HG03460 (cell line): ENCODE data around the gene RAP1B.

Source experiments
- ATAC-seq: cut with Tn5 transposase; IDR thresholded peaks from one replicate; pipeline ENCODE4 v1.9.1; 2021; ENCODE audit not compliant: unreplicated experiment

Gene RAP1B

GRCh38 chr12:68610370-68611093 is at the start of gene RAP1B:
RAP1B (plus strand) TSS chr12:68610899; CDS start chr12:68648725, 37,826 bp downstream.
- peak; percentile 82 for ATAC-seq

- no peak for ATAC-seq
Observed at GRCh38 chr12:68561830-68562229, 48.9 kb upstream of the RAP1B start.

DNA sequence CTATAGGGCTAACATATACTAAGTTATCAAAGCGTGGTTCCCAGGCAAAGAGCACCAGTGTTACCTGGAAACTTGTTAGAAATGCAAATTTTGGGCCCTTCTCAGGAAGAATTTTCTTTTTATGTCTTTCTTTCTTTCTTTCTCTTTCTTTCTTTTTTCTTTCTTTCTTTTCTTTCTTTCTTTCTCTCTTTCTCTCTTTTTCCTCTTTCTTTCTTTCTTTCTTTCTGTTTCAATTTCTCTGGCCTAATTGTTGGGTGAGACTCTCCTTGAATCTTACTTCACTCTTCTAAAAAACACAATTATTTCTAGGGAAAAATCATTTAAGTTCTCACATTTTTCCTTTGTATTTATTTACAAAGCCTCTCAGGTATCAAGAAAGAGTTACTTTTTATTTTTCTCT is 46.5 kb upstream of the RAP1B start:
- no peak for ATAC-seq

DNA sequence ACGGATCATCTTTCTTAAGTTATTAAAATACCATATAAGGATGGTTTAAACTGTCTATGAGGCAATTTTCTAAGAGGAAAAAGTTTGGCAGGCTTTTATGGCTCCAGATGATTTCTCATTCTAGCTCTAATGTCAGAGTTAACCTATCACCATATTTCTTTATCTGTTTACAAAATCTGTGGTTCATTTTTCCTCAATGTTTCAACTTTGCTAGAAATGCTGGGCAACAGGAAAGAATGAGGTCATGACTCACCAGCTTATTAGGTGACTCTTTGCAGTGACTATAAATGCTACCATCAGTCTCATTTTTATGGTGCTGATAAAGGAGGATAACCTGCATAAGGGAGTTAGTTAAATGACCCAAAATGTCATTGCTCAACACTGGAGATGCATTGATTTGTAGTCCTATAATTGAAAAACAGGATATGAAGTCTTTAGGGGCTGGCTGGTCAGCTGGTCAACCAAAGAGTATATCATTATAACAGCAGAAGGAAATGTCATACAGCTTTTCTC is 45.3 kb upstream of the RAP1B start:
- ATAC-seq: no peak

GRCh38 chr12:68568922-68569569 is 41.7 kb upstream of the RAP1B start:
- no peak for ATAC-seq

GRCh38 chr12:68572661-68573060 is 38.0 kb upstream of the RAP1B start:
- no peak for ATAC-seq

GRCh38 chr12:68573406-68573805 is 37.3 kb upstream of the RAP1B start:
- ATAC-seq: no peak

GRCh38 chr12:68577949-68578348 is 32.8 kb upstream of the RAP1B start:
- no peak for ATAC-seq

GRCh38 chr12:68578765-68579164 is 31.9 kb upstream of the RAP1B start:
- ATAC-seq: no peak

- no peak for ATAC-seq
Observed at GRCh38 chr12:68579254-68579653, 31.4 kb upstream of the RAP1B start.

GRCh38 chr12:68580911-68581310 is 29.8 kb upstream of the RAP1B start:
- no peak for ATAC-seq

DNA sequence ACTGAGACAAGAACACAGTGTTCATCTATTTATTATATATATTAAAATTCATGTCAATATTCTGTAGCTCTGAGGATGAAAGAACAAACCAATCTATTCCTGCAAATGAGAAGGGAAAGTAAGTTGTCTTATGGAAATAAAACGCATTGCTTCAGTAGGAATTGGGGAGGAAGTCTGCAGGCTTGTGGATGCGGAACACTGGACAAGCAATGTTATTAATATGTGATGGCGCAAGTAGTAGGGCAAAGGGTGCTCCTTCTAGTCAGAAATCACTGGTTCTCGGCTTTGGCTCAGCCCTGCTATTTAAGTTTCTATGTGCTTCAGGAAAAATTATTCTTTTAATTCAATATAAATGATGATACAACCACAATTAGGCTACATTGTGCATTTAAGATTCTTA is 28.8 kb upstream of the RAP1B start:
- ATAC-seq: no peak

- ATAC-seq: no peak
Observed at GRCh38 chr12:68585966-68586365, 24.7 kb upstream of the RAP1B start.

DNA sequence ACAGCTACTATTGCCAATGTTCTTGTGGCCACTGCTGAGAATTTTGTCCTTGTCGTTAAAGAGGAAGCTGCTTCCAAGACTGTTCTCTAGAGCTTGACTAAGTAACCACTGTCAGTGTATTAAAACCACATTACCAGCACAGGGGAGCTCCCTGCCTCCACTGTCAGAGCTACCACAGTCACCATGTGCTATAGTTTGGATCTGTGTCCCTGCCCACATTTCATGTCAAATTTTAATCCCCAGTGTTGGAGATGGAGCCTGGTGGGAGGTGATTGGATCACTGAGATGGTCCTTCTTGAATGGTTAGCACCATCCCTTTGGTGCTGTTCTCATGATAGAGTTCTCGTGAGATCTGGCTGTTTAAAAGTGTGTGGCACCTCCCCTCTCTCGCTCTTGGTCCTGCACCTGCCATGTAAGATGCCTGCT is 23.2 kb upstream of the RAP1B start:
- peak; percentile 69 for ATAC-seq

GRCh38 chr12:68589194-68589593 is 21.5 kb upstream of the RAP1B start:
- no peak for ATAC-seq

DNA sequence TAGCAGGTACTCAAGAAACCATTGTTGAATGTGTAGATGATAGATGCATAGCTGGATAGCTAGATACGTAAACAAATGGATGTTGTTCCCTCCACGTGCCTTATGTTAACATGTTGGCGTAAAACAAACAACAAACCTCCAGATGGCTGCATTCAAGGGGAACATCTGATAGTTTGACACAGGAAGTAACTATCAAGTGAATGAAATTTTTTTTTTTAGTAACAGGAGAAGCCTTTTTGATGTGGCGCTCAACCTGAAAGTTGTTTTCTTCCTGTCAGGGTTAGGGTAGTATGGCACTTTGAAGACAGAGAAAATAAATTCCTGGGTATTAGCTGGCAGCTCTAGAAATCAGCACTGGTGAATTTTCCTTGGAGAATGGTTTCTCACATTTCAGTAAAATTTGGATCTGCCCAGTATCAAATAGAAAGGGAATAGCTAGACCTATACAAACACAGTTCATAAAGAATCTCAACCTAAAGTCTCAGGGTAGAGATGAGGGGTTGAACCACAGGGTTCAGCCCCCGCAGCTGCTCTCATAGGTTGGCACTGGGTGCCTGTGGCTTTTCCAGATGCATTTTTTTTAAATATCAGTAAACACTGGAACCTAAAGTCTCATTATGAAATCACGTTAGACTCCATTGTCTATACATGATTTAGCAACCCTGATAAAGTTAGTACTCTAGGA is 18.8 kb upstream of the RAP1B start:
- ATAC-seq: no peak

GRCh38 chr12:68595241-68595640 is 15.5 kb upstream of the RAP1B start:
- ATAC-seq: no peak

- ATAC-seq: no peak
Observed at GRCh38 chr12:68601767-68602166, 8.9 kb upstream of the RAP1B start.

DNA sequence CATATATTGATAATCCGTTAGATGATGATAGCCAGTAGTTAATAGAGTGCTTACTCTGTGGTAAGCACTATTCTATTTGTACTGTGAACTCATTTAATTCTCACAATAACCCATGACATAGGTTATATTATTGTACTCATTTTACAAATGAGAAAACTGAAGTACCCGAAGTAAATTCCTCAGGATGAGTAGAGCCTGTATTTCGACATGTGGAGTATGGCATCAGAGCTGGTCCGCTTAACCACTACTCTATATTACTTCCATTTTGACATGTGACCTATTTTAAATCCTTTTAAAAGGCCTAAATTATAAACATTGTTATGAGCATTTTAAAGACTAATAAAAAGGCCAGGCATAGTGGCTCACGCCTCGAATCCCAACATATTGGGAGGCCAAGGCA is 8.0 kb upstream of the RAP1B start:
- no peak for ATAC-seq

DNA sequence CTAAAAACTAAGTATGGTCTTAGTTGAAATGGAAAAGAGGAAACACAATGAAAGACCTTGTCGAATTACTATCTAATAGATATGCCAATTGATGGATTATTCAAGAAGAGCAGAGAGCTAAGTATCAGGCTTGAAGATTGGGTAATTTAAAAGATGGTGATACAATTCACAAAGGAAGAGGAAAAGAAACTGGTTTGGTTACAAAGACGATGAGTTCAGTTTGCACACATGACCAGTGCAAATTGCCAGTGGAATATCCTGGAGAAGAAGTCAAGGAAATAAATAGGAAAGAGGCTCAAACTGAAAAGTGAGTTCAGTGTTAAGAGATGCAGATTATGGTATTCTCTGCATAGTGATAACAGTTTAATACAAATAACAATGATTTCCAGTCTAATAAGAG is 2.5 kb upstream of the RAP1B start:
- ATAC-seq: no peak

GRCh38 chr12:68609998-68610369 is 715 bp upstream of the RAP1B start:
- no peak for ATAC-seq
